Left colon (tissue), 2 donors: ENCODE results near the gene NUDT22. TPM values are rescaled to one million over a fixed set of nuclear protein-coding genes. Genes with fewer than 3 reads are reported as not detected.

Source experiments
- ATAC-seq: fragments of 200-7000 bp; cut with Tn5 transposase; one replicate; pipeline ENCODE4 v1.9.1; 2020; ENCODE audit warnings: mild to moderate bottlenecking, moderate library complexity
- DNase-seq, 2 donors: peaks; one replicate each; pipeline ENCODE4 v3.0.0-alpha.2; 2020
- intact Hi-C, 2 donors: fragments of 100-400 bp; cut with DNase I in 1 of 2; cut with micrococcal nuclease in 1 of 2; formaldehyde crosslinking; loops; one replicate each; pipeline versions ENCODE4 v1.11.2 to v1.14.0; 2022; cut with DNase I, micrococcal nuclease
- total RNA-seq, 2 donors: library from RNA; stranded (reverse); fragmentation: NEBNext Ultra II Directional; extraction: Animal tissue kit (Norgen Biotek cat#: 25700); gene quantifications; one replicate each; pipeline ENCODE4 v1.2.1, GENCODE V29; 2021
- donor health status: DM: no; HTN: no; CAD: no.
- donor health status: DM: yes; HTN: yes; CAD: no.

The NUDT22 gene
- total RNA-seq, 2 donors from 2014 or later: 116 to 154 TPM

DNA sequence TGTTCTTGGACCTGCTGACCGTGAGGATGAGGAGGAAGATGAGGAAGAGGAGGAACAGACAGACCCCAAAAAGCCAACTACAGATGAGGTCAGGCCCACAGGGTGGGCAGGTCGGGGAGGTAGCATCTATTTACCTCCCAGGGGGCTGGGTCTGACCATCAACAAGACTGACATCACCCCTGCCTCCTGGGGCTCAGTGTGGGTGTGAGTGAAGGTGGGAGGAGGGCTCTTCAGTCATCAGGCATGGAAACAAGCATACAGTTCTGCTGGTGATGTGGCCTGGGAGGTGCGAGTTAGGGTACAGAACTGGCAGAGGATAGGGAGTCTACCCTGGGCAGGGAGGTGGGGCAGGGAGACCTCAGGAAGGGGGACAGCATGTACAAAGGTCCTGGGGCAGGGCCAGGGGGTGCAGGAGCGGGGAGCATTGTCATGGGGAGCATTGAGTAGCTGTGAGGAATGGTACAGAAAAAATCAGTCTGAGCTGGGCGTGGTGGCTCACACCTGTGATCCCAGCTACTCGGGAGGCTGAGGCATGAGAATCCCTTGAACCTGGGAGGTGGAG is 34.2 kb downstream of the NUDT22 start:
- intact Hi-C loops: no loop called here
- no peak for ATAC-seq
- no peak for DNase-seq

DNA sequence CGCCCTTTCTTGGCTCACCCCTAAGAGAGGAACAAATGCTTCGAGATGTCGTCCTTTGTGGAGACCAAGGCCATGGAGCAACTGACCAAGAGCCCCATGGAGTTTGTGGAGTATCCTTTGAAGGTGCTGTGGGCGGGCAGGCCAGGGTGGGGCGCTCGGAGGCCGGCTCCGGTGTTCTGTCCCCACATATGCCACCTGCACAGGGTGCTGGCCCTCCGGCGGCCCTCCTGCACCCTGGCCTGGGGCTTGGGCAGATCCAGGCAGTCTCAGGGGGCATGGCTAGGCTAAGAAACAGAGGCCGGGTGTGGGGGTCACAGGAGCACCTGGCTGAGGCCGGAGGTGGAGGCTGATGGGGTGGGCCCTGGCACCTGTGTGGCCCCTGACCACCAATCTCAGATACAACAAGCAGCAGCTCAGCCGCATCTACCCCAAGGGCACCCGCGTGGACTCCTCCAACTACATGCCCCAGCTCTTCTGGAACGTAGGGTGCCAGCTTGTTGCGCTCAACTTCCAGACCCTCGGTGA is 35.5 kb downstream of the NUDT22 start:
- intact Hi-C loops: no loop called here

DNA sequence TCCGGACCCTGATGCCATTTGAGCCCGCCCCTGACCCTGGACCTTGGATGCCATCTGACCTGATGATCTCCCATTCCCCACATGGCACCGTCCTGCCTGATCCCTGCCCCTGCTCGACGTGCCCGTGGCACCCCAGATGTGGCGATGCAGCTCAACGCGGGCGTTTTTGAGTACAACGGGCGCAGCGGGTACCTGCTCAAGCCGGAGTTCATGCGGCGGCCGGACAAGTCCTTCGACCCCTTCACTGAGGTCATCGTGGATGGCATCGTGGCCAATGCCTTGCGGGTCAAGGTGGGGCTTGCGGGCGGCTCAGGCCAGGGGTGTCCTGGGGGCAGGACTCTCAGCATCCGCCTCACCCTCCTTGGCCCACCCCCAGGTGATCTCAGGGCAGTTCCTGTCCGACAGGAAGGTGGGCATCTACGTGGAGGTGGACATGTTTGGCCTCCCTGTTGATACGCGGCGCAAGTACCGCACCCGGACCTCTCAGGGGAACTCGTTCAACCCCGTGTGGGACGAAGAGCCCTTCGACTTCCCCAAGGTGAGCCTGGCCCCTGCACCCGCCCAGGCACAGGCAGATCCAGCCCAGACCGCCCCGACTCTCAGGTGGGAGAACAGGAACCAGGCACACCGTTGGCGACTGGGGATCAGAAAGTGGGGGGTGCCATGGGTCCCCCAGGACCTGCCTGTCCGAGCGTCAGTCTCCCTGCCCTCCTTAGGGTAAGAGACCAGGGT is 36.4 kb downstream of the NUDT22 start:
- no peak for ATAC-seq
- no peak for DNase-seq
- intact Hi-C loops: no loop called here

More for the DNA sequence above, 35.5 kb downstream of the NUDT22 start:
- no peak for ATAC-seq
- DNase-seq: no peak

DNA sequence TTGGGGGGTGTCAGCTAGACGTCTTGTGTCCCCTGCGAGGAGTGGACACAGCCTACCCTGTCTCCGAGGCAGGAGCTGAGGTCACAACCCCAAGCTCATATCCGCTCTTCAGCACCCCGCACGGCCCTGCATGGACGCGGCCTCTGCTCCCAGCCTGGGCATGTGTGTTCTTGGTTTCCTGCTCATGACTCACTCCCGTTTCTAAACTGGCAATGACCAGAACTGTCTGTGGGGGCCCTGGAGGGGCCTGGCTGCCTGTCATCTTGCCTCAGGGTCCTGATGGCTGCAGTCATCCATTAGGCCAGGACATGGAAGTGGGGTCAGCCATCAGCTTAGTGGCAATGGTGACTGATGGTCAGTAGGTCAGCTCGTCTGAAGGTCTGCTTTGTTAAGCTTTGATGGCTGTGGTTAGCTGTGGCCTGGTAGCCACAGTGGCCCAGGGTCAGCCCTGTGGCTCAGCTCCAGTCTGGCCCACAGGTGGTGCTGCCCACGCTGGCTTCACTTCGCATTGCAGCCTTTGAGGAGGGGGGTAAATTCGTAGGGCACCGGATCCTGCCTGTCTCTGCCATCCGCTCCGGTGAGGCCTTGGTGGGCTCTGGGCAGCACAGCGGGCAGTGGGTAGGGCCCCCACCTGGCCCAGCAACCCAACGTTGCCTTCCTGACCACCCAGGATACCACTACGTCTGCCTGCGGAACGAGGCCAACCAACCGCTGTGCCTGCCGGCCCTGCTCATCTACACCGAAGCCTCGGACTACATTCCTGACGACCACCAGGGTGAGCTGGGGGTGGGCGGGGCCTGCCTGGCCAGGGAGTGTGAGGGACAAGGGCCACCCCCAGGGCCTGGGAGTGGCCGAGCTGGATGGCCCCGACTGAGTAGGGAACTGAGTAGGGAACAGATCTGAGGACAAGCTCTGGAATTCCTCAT is 37.2 kb downstream of the NUDT22 start:
- DNase-seq (no peak), ATAC-seq (no peak)
- intact Hi-C loops: no loop called here

DNA sequence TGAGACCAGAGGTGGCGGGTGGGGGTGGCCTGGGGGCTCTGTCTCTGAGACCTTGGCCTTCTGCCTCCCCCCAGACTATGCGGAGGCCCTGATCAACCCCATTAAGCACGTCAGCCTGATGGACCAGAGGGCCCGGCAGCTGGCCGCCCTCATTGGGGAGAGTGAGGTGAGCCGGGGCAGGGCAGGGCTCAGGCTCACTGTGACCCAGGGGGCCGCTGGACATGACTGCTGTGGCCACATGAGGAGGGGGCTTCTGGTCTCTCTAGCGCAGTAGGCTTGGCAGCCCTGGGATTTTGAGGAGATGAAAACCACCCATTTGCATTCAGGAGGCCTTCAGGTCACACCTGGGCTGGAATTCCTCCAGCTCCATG is 37.9 kb downstream of the NUDT22 start:
- ATAC-seq: no peak
- DNase-seq: no peak
- intact Hi-C loops: no loop called here

DNA sequence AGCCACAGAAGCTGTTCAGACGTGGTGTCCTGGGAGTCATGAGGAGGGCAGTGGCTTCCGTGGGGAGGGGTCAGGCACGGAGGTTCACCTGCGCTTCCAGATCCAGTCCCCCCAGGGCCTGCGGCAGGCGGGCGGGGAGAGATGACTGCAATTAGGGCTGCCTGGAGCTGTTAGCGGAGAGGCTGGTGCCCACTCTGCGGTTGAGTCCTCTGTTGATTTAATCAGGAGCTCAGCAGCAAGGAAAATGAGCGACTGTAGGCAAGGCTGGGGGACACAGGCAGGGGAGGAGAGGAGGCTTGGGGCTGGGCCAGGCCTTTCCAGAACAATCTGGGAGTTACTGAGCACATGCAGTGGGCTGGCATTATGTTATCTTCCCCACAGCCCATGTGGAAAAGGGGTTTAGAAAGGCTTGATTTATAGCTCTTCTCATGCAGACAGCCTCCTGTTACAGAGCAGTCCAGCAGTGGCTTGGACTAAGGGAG is 38.3 kb downstream of the NUDT22 start:
- no peak for DNase-seq
- ATAC-seq: no peak
- intact Hi-C loops: no loop called here

DNA sequence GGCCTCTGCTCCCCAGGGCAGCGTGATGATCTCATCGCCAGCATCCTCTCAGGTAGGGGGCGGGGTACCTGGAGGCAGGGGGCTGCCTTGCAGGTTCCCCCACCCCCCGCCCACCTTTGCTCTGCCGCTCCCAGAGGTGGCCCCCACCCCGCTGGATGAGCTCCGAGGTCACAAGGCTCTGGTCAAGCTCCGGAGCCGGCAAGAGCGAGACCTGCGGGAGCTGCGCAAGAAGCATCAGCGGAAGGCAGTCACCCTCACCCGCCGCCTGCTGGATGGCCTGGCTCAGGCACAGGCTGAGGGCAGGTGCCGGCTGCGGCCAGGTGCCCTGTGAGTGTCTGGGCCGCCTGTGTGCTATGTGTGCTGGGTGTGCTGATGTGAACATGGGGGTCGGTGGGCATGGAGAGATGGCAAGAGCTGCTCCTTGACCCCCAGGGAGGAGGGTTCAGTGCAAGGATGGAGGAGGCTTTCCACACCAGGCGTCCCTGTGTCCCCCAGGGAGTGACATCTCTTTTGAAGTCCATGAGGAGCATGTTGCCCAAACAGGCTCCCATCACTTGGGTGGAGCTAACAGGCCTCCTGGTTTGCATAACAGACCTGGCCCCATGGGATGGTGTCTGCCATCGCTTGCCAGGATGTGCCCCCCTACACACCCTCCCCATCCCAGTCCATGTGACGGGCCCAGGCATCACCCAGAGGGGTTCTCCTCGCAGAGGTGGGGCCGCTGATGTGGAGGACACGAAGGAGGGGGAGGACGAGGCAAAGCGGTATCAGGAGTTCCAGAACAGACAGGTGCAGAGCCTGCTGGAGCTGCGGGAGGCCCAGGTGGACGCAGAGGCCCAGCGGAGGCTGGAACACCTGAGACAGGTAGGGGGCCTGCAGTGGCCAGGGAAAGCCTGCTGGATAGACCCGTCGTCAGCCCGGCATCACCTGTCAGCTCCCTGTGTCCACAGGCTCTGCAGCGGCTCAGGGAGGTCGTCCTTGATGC is 39.4 kb downstream of the NUDT22 start:
- ATAC-seq: no peak
- intact Hi-C loops: no loop called here
- DNase-seq: no peak

DNA sequence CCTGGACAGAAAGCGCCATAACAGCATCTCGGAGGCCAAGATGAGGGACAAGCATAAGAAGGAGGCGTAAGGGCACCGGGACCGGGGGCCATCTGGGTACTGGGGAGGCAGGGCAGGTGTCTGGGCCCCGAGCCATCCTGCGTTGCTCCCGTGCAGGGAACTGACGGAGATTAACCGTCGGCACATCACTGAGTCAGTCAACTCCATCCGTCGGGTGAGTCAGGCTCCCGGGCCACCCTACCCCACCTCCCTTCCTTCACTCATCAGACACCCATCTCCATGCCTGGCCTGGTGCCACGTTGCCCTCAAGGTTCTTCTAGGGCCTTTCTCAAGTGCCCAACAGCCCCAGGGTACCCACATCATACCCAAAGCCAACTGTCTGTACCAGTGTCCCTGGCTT is 40.3 kb downstream of the NUDT22 start:
- intact Hi-C loops: no loop called here
- no peak for ATAC-seq
- DNase-seq: no peak

DNA sequence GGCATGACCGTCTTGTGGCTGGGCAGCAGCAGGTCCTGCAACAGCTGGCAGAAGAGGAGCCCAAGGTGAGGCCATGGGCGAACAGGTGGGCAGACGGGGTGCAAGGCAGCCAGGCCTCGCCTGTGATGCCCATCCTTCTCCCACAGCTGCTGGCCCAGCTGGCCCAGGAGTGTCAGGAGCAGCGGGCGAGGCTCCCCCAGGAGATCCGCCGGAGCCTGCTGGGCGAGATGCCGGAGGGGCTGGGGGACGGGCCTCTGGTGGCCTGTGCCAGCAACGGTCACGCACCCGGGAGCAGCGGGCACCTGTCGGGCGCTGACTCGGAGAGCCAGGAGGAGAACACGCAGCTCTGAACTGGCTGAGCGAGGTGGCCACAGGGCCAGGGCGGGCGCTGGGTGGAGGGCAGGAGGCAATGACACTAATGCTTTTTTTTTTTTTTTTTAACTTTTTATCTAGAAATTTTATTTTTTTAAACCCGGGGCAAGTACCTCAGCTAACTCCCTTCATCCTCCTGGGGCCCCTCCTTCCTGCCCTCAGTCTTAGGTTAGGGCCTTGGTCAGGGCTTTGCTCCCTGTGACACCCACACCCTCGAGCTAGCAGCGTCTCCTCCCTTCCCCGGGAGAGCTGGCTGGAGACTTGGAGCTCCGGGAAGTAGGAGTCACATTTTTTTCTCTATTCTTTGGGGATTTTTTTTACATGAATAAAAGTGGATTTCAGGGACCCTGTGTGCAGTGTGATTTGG is 41.3 kb downstream of the NUDT22 start:
- intact Hi-C loops: no loop called here
- DNase-seq (peak in 1 of 2 donors; percentile 37), ATAC-seq (no peak)

DNA sequence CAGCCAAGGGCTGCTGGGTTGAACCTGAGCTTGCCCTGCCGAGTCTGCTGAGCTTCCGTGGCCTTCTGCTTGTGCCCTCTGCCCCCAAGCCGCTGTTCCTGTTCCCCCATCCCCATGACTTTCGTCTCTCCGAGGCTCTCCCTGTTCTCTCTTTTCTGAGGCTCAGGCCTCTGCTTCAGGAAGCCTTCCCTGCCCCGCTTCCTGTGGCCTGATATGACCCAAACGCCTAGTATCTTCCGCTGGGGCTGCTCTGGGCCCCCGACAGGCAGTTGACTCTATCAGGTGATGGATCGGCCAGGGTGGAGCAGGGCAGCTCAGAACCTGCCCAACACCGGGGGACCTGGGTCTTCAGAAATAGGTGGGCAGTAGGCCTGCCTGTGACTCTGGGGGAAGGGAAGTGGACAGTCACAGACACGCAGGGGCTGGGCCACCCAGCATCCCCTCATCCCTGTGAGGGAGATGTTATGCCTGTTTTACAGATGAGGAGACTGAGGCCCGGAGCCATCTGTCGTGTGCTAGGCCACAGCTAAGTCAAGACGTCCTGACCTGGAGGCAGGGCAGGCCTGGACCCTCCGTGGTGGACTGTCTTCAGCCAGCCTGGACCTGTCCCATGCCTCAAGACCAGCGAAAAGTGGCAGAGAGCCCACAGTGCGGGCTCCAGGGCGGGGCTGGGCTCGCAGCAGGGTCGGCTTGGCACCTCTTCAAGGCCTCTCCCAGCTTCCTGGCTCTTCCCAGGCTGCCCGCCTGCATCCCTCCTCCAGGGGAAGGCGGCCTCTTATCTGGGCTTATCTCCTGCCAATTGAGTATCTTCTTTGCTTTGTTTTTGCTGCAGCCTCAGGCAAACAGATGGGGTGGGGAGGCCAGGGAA is 42.2 kb downstream of the NUDT22 start:
- ATAC-seq (peak; percentile 25), DNase-seq (peak; percentile 83 to 85)
- intact Hi-C loops: no loop called here

DNA sequence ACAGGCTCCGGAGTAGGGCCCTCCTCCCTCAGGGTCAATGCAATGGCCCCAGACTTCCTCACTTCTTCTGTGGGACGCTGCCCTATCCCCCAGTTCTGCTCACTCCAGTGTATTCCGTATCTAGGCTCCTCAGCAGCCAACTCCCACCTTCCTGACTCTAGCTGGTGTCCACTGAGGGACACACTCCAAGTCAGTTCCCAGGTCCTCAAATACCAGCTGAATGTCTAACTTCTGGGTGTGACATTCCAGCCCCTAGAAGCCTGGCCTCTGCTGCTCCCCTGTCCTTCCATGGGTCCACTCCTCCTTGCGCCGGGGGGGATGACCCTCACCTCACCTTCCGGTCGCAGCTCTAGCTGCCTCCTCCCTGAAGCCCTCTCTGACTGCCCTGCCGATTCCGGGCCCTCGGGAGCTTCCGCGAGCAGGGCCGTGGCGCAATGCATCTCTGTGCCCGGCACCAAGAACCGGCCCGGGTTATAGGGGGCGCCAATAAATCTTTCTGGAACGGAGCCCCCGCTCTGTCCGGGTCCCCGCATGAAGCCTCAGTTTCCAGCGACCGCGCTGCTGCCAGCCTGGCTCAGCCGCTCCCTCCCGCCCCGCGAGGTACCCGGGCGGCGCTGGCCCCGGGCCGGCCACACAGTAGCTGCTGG is 42.9 kb downstream of the NUDT22 start:
- DNase-seq (peak; percentile 75 to 81), ATAC-seq (peak; percentile 25)
- intact Hi-C loops: no loop called here

DNA sequence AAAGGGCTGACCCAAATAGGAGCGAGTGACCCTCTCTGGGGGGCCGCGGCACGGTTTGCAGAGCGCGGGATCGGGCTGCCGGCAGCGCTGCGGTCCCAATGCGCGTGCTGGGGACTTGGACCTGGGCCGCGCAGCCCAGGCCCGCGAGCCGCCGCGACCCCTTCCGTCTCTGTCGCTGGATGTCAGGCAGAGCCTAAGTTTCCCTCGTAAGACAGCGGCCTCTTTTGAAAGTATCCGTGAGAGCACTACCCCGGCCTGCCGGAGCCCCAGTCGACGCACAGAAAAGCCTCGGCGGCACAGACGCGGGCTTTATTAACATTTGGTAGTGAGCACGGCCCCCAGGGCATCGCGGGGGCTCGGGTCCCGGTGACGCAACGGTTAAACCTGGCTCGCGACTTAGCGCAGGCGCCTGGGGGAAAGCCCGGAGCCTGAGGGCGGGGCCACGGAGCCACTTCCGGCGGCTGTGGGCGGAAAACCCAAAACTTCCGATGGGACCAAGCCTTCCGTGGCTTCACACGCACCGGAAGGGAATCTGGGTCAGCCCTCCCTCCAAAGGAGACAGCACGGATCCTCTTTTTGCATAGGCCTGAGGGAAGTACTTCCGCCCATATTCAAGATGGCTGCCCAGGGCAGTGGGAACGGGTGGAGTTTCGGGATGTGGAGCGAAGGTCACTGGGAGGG is 43.6 kb downstream of the NUDT22 start:
- ATAC-seq: peak; percentile 68
- peak; percentile 97 to 99 for DNase-seq
- intact Hi-C loops: no loop called here

DNA sequence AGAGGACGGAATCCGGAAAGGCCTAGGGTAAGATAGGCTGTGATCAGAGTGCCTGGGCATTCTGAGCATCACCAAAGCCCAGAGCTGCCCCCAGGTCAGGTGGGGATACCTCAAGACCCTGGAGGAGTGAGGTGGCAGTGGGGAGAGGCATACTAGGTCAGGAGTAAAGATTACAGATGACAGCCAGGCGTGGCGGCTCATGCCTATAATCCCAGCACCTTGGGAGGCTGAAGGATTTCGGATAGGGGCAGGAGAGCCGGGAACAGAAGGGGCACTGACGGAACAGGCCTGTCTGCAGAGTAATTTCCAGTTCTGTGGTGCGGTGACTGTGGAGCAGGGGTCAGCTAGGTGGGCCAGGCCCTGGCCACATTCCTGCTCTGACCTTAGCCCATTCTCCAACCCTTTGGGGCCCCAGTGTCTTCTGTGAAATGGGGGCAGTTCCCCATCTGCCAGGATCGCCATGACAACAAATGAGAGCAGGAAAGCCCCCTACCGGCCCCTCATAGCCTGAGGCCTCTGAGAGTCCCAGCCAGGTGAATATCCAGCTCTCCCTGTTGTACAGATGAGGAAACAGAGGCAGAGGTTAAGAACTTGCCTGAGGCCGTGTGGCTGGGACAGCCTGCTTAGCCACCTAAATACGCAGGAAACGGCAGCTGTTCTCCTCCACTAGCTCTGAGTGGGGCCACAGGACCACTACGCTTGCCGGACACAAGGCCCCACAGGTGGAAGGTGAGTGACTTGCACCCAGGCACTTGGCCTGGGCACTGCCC is 49.1 kb downstream of the NUDT22 start:
- DNase-seq: no peak

DNA sequence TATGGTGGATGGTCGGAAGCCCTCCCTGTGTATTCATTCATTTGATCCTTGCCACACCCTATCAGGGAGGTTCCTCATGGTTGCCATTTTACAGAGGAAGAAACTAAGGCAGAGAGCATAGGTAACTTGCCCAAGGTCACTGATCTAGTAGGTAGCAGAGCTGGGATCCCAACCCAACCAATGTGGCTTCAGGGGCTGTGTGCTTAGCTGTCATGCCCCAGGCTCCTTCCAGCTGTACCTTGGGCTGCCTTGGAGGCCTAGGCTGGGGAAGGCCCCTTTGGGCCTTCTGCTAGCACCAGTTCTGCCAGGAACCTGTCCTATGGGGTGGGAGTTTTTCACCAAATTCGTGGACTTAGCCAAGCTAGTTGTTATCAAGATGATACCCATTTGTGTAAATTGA is 49.8 kb downstream of the NUDT22 start:
- DNase-seq (no peak), ATAC-seq (no peak)
- intact Hi-C loops: no loop called here

More for the DNA sequence above, 49.1 kb downstream of the NUDT22 start:
- intact Hi-C loops: no loop called here
- no peak for ATAC-seq
